ENCODE results near the gene RBM23.
"Not testable (repeated sequence)": the region's sequence is repeated elsewhere in the genome, so short reads cannot be mapped to it uniquely, and the experiment has no call there.

Gene RBM23

GRCh38 chr14:22865424-22866405 lies 53.2 kb downstream of the RBM23 start:
- no peak for FAIRE-seq
- DNase-seq (ENCODE audit: low spot score): no peak

GRCh38 chr14:22864979-22865378 lies 54.0 kb downstream of the RBM23 start:
- no peak for DNase-seq (ENCODE audit: low spot score)
- FAIRE-seq: no peak

DNA sequence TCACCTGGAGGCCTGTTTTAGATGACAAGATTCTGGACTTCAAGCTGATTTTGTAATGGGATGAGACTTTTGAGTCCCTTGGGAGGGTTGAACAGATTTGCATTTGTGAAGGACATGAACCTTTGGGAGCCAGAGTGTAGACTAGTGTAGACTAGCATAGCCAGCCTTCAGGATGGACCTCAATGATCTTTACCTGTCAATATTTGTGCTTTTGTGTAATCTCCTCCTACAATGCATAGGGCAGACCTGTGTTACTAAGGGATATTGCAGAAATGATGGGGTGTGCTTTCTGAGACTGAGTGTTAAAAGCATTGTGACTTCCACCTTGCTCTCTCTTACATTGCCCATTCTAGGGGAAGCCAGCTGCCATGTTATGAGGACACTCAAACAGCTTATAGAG lies 57.3 kb downstream of the RBM23 start:
- DNase-seq (ENCODE audit: low spot score): no peak
- FAIRE-seq: no peak

DNA sequence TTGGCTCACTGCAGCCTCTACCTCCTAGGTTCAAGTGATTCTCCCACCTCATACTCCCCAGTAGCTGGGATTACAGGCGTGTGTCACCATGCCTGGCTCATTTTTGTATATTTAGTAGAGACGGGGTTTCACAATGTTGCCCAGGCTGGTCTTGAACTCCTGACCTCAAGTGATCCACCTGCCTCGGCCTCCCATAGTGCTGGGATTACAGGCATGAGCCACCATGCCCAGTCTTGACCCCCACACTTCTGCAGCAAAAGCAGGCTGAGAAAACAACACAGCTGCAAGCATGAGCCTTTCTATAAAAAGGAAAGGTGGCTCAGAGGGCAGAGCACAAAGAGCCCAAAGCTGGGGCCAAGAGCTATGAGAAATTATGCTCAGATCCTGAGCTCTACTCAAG lies 58.6 kb downstream of the RBM23 start:
- not testable (repeated sequence) for FAIRE-seq; DNase-seq (ENCODE audit: low spot score)

GRCh38 chr14:22856428-22856827 lies 62.5 kb downstream of the RBM23 start:
- DNase-seq (ENCODE audit: low spot score): no peak
- no peak for FAIRE-seq

GRCh38 chr14:22854963-22855724 lies 63.8 kb downstream of the RBM23 start:
- FAIRE-seq (no peak), DNase-seq (ENCODE audit: low spot score) (no peak)

- not testable (repeated sequence) for FAIRE-seq; DNase-seq (ENCODE audit: low spot score)
These were observed 64.7 kb downstream of the RBM23 start for GRCh38 chr14:22854296-22854695.

GRCh38 chr14:22852940-22853767 lies 65.8 kb downstream of the RBM23 start:
- DNase-seq (ENCODE audit: low spot score) (peak; percentile 42), FAIRE-seq (no peak)

DNA sequence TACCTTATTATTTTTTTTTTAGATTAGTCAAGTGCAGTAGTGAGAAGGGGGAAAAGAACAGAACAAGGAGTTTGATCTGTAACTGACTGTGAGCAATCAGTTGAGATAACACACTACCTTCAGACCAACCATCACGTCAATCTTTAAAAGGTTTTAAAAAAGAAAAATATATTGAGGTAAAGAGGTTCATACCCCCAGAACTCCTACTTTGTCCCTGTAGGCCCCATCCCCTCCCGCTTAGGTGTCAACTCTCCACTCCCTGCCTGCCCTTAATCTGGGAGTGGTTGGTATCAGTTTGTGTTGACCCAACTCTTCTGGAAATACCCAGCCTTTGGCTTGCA lies 66.4 kb downstream of the RBM23 start:
- DNase-seq (ENCODE audit: low spot score) (peak; percentile 3), FAIRE-seq (no peak)

GRCh38 chr14:22852178-22852577 lies 66.8 kb downstream of the RBM23 start:
- FAIRE-seq; DNase-seq (ENCODE audit: low spot score): not testable (repeated sequence)

- FAIRE-seq (peak; percentile 80), DNase-seq (ENCODE audit: low spot score) (peak; percentile 90)
These were observed 67.8 kb downstream of the RBM23 start for GRCh38 chr14:22850944-22851764.

DNA sequence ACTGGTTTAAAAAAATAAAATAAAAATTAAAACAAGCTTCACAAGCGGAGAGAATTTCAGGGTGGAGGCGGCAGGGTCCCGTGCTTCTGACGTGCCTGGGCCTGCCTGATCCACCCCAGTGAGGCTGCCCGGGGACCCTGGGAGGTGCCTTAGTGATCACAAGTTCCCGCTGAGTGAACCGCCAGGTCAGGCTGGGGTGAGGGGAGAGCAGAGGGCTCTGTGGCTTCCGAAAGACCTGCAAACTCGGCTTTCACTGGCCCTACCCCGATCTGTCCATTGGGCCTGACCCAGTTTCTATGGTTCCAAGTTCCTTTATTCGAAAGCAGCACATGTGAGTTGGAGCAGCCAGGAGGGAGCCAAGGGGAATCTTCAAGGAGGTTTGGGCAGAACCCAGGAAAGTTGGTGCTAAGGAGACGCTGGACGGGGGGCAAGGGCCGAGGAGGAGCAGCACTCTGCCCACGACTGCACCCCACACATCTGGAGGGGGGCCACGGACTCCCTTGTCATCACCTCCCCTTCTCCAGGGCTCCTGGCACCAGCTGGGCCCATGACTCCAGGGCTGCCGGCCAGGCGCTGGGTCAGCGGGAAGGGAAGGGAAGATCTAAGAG lies 69.6 kb downstream of the RBM23 start:
- FAIRE-seq: no peak
- no peak for DNase-seq (ENCODE audit: low spot score)

GRCh38 chr14:22848351-22849164 lies 70.4 kb downstream of the RBM23 start:
- DNase-seq (ENCODE audit: low spot score) (no peak), FAIRE-seq (no peak)

DNA sequence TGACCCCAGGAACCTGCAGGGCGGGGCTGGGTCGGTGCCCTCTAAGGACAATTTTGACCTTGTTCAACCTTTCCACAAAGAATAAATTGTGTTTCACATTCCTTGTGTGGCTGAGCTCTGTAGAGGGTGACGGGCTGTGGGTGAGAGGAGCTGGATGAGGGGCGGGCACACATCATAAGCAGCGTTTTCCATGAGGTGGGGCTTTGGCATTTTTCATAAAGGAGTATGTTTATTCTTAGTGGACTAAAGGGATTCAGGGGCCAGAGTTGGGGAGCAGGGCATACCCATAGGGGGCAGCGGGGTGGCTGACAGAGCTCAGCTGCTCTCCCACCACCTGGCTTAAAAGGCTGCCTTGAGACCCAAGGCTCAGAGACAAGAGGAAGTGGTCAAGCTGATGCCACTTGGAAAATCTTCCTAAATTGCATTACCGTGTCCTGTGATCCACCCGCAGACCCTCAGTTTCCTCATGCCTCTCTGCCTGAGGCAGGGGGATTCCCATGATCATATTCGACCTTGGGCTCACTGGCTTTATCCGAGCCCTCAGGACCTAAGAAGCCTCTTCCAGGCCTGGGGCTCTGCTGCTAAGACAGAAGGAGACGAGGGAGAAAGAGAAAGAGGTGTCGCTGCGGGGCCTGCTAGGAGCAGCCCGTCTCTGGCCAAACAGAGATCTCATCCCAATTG lies 71.1 kb downstream of the RBM23 start:
- DNase-seq (ENCODE audit: low spot score) (no peak), FAIRE-seq (no peak)

GRCh38 chr14:22846811-22847307 lies 72.1 kb downstream of the RBM23 start:
- no peak for DNase-seq (ENCODE audit: low spot score)
- FAIRE-seq: no peak

- no peak for DNase-seq (ENCODE audit: low spot score)
These were observed 72.9 kb downstream of the RBM23 start for GRCh38 chr14:22845821-22846625.

DNA sequence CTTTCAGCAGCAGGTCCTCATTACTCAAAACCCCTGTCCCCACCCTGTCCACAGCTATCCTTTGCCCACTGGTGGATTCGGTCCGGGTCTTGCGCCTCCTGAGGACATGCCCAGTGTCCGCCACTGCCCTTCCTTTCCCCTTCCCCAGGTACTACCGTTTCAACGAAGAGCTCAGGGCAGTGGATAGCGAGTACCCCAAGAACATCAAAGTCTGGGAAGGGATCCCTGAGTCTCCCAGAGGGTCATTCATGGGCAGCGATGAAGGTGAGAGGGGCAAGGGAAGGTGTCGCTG lies 73.9 kb downstream of the RBM23 start:
- no peak for FAIRE-seq
- no peak for DNase-seq (ENCODE audit: low spot score)

More at GRCh38 chr14:22845821-22846625, 72.9 kb downstream of the RBM23 start:
- no peak for FAIRE-seq
